Embryonic facial prominence (tissue), 1 donor: ENCODE measurements around the gene TMEM132A.
"Not testable (repeated sequence)": the region's sequence is repeated elsewhere in the genome, so short reads cannot be mapped to it uniquely, and the experiment has no call there.

Experiments
- DNase-seq: peaks from one replicate; pipeline ENCODE4 v3.0.0-alpha.2; 2016; ENCODE audit errors: extremely low spot score

Gene TMEM132A

DNA sequence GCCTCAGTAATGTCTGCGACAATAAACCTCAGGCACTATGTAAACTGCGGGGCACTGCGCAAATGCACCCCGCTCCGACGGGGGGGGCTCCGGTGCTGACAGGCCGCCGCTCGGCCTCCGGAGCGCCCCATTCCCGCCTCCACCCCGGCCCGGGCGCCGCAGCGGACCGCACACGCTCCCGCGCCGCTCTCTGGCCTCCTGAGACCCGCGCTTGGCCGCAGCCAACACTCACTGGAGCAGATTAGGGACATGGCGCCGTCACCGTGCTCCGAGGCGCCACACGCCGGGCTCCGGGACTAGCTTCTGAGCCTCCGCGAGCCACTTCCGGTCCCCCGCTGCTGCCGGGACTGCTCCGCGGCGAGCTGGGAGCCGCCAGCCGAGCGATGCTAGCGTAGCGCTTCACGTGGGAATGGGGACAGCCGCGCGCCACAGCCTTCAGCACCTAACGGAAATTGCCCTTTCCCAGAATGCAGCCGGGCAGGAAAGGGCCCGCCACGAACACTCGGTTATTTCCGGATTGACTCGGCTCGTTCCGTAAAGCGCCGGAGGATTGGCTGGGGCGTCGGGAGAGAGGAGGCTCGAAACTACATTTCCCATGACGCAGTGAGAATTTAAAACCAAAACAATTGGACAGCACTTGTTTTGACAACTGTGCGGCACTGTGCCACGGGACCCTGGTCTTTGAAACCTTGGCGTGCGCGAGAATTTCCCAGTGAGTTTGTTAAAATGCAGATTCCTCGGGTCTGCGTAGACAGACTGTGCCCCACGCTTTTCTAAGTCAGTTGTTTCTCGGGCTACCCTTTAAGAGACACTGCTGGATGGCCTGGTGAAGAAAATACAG, 17.9 kb upstream of the TMEM132A start, which contains the start of gene PRPF19:
PRPF19 (minus strand) TSS at position 454 of the 841 bp plus-strand sequence; CDS start at position 251, 203 bp downstream.
- DNase-seq, result peak; percentile 87

DNA sequence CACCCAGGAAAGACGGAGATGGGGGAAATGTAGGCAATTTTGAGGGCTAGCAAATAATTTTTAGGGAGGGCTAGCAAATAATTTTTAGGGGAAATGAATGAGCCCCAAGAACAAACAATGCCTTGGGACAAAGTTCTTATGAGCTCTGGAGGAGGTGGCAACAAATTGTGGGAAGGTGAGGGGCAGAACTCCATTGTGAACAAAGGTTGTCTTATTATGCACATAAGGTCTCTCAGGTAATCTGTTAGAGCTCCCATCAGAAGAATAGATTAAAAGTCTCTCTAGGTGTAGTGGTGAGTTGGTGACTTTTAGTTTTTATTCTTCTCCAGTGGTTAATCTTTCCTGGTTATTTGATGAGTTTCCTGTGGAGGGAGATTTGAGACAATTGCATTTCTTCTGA, 15.5 kb upstream of the TMEM132A start:
- no peak for DNase-seq

DNA sequence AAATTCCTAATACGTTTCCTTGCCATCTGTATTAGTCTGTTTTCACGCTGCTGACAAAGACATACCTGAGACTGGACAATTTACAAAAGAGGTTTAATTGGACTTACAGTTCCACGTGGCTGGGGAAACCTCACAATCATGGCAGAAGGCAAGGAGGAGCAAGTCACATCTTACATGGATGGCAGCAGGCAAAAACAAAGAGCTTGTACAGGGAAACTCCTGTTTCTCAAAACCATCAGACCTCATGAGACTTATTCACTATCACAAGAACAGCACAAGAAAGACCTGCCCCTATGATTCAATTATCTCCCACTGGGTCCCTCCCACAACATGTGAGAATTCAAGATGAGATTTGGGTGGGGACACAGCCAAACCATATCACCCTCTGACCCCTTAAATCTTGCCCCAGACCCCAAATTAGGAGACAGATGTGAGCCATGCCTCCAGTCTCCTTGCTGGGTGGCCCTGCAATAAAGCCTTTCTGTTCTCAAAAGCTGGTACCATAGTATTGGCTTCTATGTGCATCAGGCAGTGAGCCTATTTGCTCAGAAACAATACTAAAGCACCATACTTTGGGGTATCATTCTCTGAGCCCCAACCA, 14.5 kb upstream of the TMEM132A start:
- DNase-seq, result not testable (repeated sequence)

GRCh38 chr11:60910281-60910687, 14.0 kb upstream of the TMEM132A start:
- no peak for DNase-seq

GRCh38 chr11:60910711-60911380, 13.4 kb upstream of the TMEM132A start:
- no peak for DNase-seq

DNA sequence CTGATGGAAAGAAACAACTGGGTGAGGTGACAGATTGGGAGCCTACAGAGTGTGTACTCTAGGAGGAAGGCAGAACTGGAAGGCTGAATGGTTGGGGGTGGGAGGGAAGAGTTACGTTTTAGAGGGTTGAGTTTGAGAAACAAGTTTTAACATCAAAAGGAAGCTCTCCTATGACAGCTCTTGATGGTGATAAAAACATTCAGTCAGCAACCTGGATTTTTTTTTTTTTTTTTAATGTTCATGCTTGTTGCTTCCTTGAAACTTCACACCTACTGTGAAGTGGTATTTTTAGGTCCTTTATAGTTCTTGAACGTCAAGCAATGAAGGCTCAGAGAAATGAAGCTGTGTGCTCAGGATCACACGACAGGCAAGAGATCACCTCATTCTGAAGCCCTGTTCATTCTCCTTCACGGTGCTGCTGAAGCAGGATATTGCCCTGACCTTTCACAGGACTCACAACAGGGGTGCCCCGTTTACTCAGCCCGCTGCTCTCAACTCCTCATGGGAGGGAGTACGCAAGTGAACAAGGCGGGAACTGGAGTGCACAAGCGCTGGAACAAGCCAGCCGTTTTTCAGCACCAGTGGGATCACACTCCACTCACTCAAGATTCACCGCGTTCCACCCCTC, 11.9 kb upstream of the TMEM132A start:
- no peak for DNase-seq

DNA sequence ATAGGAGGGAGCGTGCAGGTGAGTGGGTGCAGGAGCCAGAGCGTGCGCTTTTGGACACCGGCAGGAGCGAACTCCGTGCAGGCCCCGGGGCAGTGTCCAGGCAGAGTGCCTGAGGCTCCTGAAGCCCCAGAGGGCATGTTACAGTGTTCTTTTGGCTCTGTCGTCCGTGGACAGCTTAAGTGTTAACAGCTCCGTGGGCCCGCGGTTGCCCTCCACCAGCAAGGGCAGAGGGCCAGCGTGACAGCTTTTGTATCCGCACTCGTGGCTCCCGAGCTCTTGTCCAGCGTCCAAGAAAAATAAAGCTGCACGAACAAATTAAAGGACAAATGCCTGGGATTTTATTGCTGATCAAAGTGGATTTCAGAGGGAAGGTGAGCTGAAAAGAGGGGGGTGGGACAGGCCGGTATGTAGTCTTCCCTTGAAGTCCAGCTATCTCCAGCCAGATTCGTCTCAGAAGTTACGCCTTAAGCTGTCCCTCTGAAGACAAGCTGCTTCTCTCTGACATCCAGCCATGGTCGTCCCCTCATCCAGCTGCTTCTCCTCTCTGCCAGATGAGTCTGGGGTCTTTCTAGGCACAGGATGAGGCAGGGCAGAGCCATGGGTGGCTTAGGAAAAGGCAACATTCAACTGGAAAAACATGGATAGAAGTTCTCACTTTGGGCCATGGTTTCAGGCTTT, 11.3 kb upstream of the TMEM132A start:
- DNase-seq, result no peak

DNA sequence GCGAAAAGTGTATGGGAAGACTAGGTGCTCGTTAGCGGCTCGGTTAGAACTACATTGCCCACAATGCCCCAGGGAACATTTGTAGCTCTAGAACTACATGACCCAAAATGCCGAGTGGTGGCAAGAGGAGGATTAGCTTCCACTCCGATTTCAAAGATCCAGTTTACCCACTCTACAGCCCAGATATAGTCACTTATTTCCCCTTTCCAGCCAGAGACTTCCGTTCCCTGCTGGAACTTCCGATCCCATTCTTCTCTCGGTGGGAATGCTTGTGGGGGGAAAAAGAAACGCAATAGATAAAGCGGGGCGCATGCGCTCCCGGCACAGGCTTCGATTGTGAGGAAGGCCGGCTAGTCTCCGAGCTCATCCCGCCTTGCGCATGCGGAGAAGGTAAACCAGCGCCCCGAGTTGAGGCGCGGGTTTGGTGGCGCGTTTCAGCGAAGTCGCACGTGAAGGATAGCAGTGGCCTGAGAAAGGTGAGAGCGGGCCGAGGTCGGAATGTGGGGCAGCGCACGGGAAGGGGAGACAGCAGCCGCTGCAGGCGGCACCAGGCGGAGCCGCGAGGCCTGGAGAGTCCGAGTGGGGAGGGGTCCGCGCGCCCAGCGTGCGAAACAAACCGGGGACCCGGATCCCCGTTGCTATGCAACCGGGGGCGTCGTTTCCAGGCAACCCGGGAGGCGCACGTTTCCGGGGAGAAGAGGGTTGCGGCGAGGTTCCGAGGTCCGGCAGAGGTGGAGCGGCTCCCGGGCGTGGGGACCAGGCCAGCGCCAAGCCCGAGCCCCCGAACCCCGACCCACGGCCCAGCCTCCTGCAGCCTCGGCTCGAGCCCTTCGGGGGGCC, 10.2 kb upstream of the TMEM132A start, which contains the start of gene TMEM109:
TMEM109 (plus strand) TSS at position 366 of the 840 bp plus-strand sequence. CDS start 5,536 bp downstream, outside the sequence.
- DNase-seq, result peak; percentile 90

DNA sequence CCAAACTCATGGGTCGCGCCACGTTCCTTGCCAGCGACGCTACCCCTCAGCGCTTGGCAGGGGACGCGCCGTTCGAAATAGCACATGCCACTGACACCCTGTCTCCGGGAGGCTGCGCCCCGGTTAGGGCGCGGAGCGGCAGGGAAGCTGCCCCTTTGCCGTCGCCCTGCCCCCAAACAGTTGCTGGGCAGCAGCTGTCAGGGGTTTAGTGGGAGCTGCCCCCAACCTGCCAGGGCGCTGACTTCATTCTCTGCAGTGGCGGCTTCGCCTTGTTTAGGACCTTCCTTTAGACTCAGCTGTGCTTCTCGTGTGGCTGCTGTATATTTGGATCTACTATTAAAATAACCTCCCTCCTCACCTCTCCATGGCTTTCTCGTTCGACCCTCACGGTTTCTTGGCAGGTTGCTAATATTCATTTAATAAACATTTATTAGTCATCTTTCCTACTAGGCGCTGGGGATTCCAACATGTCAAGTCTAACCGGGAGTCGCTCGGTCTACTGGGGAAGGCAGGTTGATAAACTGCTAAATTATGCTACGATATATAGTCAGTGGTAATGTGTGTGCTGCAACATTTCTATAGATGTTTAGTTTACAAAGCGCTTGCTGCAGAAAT, 9.5 kb upstream of the TMEM132A start:
- no peak for DNase-seq

GRCh38 chr11:60915248-60915914, 8.9 kb upstream of the TMEM132A start:
- no peak for DNase-seq

DNA sequence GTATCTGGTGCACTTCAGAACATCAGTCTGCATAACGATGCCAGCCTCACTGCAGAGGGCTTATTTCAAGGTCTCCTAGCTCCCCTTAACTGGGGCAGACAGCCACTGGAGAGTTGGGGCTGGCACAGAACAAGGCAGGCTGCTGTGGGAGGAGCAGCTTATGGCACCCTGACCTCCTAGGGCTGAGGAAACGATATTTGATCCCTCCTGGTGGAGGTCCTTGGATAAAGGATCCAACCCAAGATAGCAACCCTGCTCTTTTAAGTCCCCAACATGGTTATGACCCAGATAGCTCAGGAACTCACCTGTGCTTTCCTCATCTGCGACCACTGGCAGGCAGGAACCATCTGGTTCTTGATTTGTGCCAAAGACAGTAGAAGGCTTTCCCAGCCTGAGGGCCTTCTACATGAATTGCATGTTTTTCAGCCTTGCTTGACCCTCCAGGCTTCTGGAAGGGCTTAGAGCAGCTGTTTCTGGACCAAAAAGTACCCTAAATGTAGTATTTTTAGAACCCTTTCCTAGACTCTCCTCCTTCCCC, 7.5 kb upstream of the TMEM132A start:
- no peak for DNase-seq

- no peak for DNase-seq
Measured at GRCh38 chr11:60917267-60917666, 7.0 kb upstream of the TMEM132A start.

DNA sequence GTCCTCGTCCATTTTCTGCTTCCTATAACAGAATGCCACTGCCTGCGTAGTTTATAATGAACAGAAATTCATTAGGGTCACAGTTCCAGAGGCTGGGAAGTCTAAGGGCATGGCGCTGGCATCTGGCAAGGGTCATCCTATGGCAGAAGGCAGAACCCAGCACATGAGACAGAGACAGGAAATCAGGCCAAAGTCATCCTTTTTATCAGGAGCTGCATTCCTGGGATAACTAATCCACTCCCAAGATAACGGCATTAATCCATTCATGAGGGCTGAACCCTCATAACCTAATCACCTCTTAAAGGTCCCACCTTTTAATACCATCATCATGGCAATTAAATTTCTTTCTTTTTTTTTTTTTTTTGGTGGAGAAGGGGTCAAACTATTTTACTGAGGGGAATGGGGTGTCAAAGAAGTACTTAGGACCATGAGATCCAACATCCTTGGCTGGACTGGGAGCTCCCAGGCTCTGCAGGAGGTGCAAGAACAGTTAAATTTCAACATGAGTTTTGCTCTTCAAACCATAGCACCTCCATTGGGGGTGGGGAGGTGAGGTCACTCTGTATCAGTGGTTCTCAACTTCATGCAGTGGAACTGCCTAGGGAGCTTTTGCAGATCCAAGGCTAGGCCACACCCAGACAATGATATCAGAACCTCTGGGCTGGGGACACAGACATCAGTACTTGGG, 5.9 kb upstream of the TMEM132A start:
- DNase-seq, result no peak

DNA sequence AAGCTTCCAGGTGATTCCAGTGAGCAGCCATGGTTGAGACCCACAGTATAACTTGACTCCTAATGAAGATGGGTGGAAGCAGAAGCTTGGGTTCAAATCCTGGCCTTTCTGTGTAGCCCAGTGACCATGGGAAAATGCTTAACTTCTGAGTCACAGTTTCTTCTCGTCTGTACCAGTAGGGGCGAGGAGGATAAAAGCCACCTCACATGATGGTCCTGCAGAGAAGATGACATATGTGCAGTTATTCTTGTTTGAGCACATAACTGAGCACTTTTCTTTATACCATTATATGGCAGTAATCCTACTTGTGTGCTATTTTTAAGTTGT, 5.4 kb upstream of the TMEM132A start:
- DNase-seq, result no peak

DNA sequence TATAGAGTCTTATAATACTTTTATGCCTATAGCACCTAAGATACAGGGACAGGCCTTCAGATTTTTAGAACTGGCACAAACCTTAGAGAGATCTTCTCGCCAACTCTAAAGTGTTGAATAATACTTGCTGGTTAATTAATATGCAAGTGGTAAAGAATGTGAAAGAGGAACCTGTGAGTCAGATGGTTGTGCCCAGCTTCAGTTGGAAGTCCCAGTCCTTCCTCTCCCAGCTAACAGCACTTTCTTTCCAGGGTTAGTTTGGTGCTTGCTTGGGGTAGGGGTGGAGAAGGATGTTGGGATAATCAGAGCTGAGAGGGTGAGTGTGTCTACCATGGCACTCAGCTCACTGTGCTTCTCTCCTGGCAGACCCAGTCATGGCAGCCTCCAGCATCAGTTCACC, 4.9 kb upstream of the TMEM132A start:
- no peak for DNase-seq

DNA sequence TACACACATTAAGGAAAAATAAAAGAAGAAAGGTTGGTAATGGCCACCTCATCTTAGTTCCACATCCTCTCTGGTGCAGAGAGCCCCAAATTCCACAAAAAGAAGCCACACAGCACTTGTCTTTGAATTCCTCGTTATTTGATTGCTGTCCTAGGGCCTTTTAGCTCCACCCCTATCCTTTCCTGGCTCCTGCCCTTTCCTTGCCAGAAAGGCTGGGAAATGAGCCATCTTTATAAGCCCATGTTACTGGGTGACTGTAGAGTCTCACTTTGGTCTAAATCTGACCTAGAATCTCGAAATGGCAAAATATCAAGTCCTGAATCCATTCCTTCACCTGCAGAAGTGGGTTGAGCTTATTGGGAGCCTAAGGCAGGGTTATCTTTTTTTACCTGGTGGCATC, 4.3 kb upstream of the TMEM132A start:
- DNase-seq, result no peak

DNA sequence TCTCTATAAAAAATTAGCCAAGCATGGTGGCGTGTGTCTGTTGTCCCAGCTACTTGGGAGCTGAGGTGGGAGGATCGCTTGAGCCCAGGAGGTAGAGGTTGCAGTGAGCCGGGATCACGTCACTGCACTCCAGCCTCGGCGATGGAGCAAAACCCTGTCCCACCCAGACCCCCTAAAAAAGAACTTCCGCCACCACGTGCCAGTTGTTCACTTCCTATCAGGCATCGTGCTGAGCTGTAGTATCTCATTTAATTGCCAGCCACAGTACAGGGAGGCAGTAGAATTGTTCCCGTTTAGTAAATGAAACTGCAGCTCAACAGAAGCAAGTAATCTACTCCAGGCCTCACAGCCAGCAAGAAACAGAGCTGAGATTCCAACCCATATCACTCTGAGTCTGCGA, 3.0 kb upstream of the TMEM132A start:
- no peak for DNase-seq

DNA sequence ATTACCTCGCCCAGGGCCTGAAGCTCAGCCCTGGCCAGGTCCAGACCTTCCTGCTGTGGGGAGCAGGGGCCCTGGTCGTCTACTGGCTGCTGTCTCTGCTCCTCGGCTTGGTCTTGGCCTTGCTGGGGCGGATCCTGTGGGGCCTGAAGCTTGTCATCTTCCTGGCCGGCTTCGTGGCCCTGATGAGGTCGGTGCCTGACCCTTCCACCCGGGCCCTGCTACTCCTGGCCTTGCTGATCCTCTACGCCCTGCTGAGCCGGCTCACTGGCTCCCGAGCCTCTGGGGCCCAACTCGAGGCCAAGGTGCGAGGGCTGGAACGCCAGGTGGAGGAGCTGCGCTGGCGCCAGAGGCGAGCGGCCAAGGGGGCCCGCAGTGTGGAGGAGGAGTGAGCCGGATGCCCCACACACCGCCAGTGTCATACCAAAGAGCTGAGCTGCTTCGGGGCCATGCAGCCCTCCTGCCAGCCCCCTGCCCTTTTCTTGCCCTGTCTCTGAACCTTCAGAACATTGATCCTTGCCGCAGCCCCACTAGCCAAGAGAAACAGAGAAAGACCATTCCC, 2.4 kb upstream of the TMEM132A start:
- no peak for DNase-seq

DNA sequence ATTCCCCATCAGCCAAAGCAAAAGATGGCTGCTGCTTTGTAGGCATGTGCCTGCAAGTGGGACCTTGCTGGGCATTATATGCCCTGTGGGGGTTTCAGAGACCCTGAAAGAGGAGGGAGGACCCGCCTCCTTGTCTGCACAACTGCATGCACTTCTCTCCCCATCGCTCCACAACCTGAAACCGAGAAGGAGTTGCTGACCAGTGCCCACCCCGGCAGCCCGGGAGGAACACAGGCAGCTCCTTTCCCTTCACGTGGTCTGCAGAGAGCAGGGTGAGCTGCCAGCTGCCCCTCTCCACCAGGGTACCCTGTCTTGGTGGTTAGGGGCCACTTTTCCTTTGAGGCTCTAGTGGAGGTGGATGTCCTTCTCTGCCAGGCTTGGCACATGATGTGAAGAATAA, 1.4 kb upstream of the TMEM132A start:
- DNase-seq, result no peak
